H9 (cell line): ENCODE measurements around the gene KRTAP10-5. TPM values are rescaled to one million over a fixed set of nuclear protein-coding genes. Genes with fewer than 3 reads are reported as not detected.

Experiments used
- DNase-seq: peaks from one replicate; pipeline ENCODE4 v3.0.0-alpha.2; 2017
- H2AFZ ChIP-seq: one replicate; pipeline ENCODE4 v1.6.1; 2013; ENCODE audit warnings: mild to moderate bottlenecking, low read length, control low read depth, moderate library complexity
- H2AK5ac ChIP-seq: 2 replicates; pipeline ENCODE4 v1.6.1; 2013; ENCODE audit warnings: low read length, control low read depth, mixed read lengths; ENCODE audit not compliant: insufficient read length
- H2BK120ac ChIP-seq: one replicate; pipeline ENCODE4 v1.6.1; 2013; ENCODE audit warnings: low read depth, mild to moderate bottlenecking, low read length, control low read depth, inconsistent platforms; ENCODE audit not compliant: poor library complexity, severe bottlenecking
- H2BK12ac ChIP-seq: 2 replicates; pipeline ENCODE4 v1.6.1; 2013; ENCODE audit warnings: low read length, control low read depth, mixed read lengths, low read depth; ENCODE audit not compliant: insufficient read length
- H2BK15ac ChIP-seq: 2 replicates; pipeline ENCODE4 v1.6.1; 2013; ENCODE audit warnings: low read depth, low read length, control low read depth
- H2BK20ac ChIP-seq: one replicate; pipeline ENCODE4 v1.6.1; 2013; ENCODE audit warnings: low read depth, mild to moderate bottlenecking, low read length, control low read depth, inconsistent platforms; ENCODE audit not compliant: poor library complexity, severe bottlenecking
- H2BK5ac ChIP-seq: 2 replicates; pipeline ENCODE4 v1.6.1; 2013; ENCODE audit warnings: low read length, control low read depth, mixed read lengths; ENCODE audit not compliant: insufficient read length
- H3K14ac ChIP-seq: 2 replicates; pipeline ENCODE4 v1.6.1; 2013; ENCODE audit warnings: low read length, control low read depth; ENCODE audit not compliant: insufficient read depth
- H3K18ac ChIP-seq: 2 replicates; pipeline ENCODE4 v1.6.1; 2013; ENCODE audit warnings: low read depth, mild to moderate bottlenecking, mixed read lengths, low read length, control low read depth; ENCODE audit not compliant: insufficient read length
- H3K23ac ChIP-seq: 2 replicates; pipeline ENCODE4 v1.6.1; 2013; ENCODE audit warnings: low read length, control low read depth, mixed read lengths, low read depth; ENCODE audit not compliant: insufficient read length
- H3K23me2 ChIP-seq: 2 replicates; pipeline ENCODE4 v1.6.1; 2013; ENCODE audit warnings: low read depth, mild to moderate bottlenecking, mixed read lengths, low read length, control low read depth; ENCODE audit not compliant: insufficient read length, poor library complexity, severe bottlenecking
- H3K27ac ChIP-seq: 2 replicates; pipeline ENCODE4 v1.5.1; 2013; ENCODE audit warnings: low read length, control low read depth, mixed read lengths, low read depth; ENCODE audit not compliant: insufficient read length
- H3K27me3 ChIP-seq: 2 replicates; pipeline ENCODE4 v1.6.1; 2013; ENCODE audit warnings: low read length, control low read depth, inconsistent platforms; ENCODE audit not compliant: insufficient read depth
- H3K4ac ChIP-seq: 2 replicates; pipeline ENCODE4 v1.6.1; 2013; ENCODE audit warnings: low read depth, mild to moderate bottlenecking, control low read depth, inconsistent platforms, low read length, moderate library complexity
- H3K4me1 ChIP-seq: 2 replicates; pipeline ENCODE4 v1.6.1; 2013; ENCODE audit warnings: low read length, control low read depth, inconsistent platforms; ENCODE audit not compliant: insufficient read depth
- H3K4me2 ChIP-seq: 2 replicates; pipeline ENCODE4 v1.6.1; 2013; ENCODE audit warnings: low read length, control low read depth, mixed read lengths; ENCODE audit not compliant: insufficient read length, insufficient read depth
- H3K56ac ChIP-seq: 2 replicates; pipeline ENCODE4 v1.6.1; 2013; ENCODE audit warnings: low read depth, mild to moderate bottlenecking, mixed read lengths, low read length, control low read depth; ENCODE audit not compliant: insufficient read length
- H3K79me1 ChIP-seq: 2 replicates; pipeline ENCODE4 v1.6.1; 2013; ENCODE audit warnings: low read depth, mild to moderate bottlenecking, moderate library complexity, low read length, control low read depth, inconsistent platforms; ENCODE audit not compliant: insufficient read depth, poor library complexity, severe bottlenecking
- H3K79me2 ChIP-seq: 2 replicates; pipeline ENCODE4 v1.6.1; 2013; ENCODE audit warnings: low read length, control low read depth, inconsistent platforms; ENCODE audit not compliant: insufficient read depth
- H3K9ac ChIP-seq: 2 replicates; pipeline ENCODE4 v1.6.1; 2013; ENCODE audit warnings: low read length, control low read depth, mixed read lengths; ENCODE audit not compliant: insufficient read length; ENCODE audit errors: extremely low read depth
- H3K9me3 ChIP-seq: one replicate; pipeline ENCODE4 v1.6.1; 2013; ENCODE audit warnings: low read depth, low read length, inconsistent platforms; ENCODE audit not compliant: control insufficient read depth
- H3T11ph ChIP-seq: one replicate; pipeline ENCODE4 v1.6.1; 2013; ENCODE audit warnings: mild to moderate bottlenecking, low read length, control low read depth, inconsistent platforms
- H4K20me1 ChIP-seq: one replicate; pipeline ENCODE4 v1.6.1; 2013; ENCODE audit not compliant: control insufficient read depth, insufficient read length, insufficient read depth
- H4K5ac ChIP-seq: 2 replicates; pipeline ENCODE4 v1.6.1; 2013; ENCODE audit warnings: low read depth, mild to moderate bottlenecking, mixed read lengths, low read length, control low read depth; ENCODE audit not compliant: insufficient read length
- H4K8ac ChIP-seq: replicated peaks from 2 replicates; pipeline ENCODE4 v1.6.1; 2013; ENCODE audit warnings: low read length, control low read depth, mixed read lengths, low read depth; ENCODE audit not compliant: insufficient read length
- H4K91ac ChIP-seq: 2 replicates; pipeline ENCODE4 v1.6.1; 2013; ENCODE audit warnings: low read depth, mild to moderate bottlenecking, moderate library complexity, mixed read lengths, low read length, control low read depth; ENCODE audit not compliant: insufficient read length
- H3K27ac Mint-ChIP-seq, 3 experiments: 2 replicates in 2 of 3; 3 replicates in 1 of 3; pipeline ENCODE4 v1.8.0; 2020 to 2021; ENCODE audit warnings: mixed read lengths in 3 of 3, mild to moderate bottlenecking in 1 of 3, moderate library complexity in 1 of 3
- H3K27me3 Mint-ChIP-seq: 2 replicates; pipeline ENCODE4 v1.8.0; 2021; ENCODE audit warnings: low read depth, mild to moderate bottlenecking, moderate library complexity, mixed read lengths
- H3K36me3 Mint-ChIP-seq, 3 experiments: 2 replicates in 2 of 3; 3 replicates in 1 of 3; pipeline ENCODE4 v1.8.0; 2020 to 2021; ENCODE audit warnings: low read depth in 3 of 3, mixed read lengths in 3 of 3; ENCODE audit not compliant: insufficient read depth in 1 of 3
- H3K4me1 Mint-ChIP-seq, 2 experiments: 2 replicates each; pipeline ENCODE4 v1.8.0; 2020; ENCODE audit warnings: mixed read lengths in 2 of 2
- H3K4me3 Mint-ChIP-seq, 2 experiments: 2 replicates in 1 of 2; 3 replicates in 1 of 2; pipeline ENCODE4 v1.8.0; 2020 to 2021; ENCODE audit warnings: mild to moderate bottlenecking in 2 of 2, mixed read lengths in 2 of 2, moderate library complexity in 1 of 2
- H3K9me3 Mint-ChIP-seq, 2 experiments: 2 replicates in 1 of 2; 3 replicates in 1 of 2; pipeline ENCODE4 v1.8.0; 2020; ENCODE audit warnings: mild to moderate bottlenecking in 2 of 2, mixed read lengths in 2 of 2, moderate library complexity in 1 of 2
- WGBS: extraction: QIAGEN DNeasy Blood & Tissue Kit; methylation state at CpG from one replicate; pipeline ENCODE4 v1.1.7; 2013; ENCODE audit warnings: missing lambda C conversion rate, low lambda C conversion rate, mixed read lengths; ENCODE audit not compliant: insufficient read length; ENCODE audit errors: extremely low coverage; 5-methylcytosine and 5-hydroxymethylcytosine counted together
- total RNA-seq: library from RNA; stranded (reverse); gene quantifications from 2 replicates; pipeline ENCODE4 v1.2.1, GENCODE V29; 2021
- TF ChIP-seq, protein P1 (sequence below): fragments of 200-600 bp; sonication (generic); conservative IDR thresholded peaks from 3 replicates; pipeline ENCODE4 v1.8.0; 2021; ENCODE audit warnings: antibody characterized with exemption, mild to moderate bottlenecking

Gene KRTAP10-5
- total RNA-seq, 1 experiment from 2014 or later, result not detected

DNA sequence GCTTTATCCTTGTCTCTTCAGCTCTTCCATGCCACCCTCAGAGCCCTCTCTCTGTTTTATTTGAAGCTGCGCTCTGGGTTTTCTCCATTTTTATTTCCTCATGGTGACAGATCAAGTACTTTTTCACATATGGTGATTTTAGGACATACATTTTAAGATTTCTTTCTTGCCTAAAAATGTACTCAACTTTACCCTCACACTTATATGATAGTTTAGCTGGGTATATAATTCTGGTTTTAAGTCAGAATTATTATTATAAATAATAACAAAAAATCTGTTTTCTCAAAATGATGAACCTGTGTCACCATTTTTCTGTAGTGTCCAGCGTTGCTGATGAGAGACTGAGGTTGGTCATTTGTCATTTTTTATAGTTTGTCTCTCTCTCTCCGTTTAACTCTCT, 754 bp upstream of the KRTAP10-5 start:
- no peaks in the 10 kb centered on the region for H3K4me1 ChIP-seq
- no peak overlapping the region for H4K91ac ChIP-seq
- peaks cover 11% of the 10 kb centered on the region for H3K27me3 Mint-ChIP-seq
- no peak overlapping the region for H3K27ac ChIP-seq
- TF ChIP-seq, protein P1, sequence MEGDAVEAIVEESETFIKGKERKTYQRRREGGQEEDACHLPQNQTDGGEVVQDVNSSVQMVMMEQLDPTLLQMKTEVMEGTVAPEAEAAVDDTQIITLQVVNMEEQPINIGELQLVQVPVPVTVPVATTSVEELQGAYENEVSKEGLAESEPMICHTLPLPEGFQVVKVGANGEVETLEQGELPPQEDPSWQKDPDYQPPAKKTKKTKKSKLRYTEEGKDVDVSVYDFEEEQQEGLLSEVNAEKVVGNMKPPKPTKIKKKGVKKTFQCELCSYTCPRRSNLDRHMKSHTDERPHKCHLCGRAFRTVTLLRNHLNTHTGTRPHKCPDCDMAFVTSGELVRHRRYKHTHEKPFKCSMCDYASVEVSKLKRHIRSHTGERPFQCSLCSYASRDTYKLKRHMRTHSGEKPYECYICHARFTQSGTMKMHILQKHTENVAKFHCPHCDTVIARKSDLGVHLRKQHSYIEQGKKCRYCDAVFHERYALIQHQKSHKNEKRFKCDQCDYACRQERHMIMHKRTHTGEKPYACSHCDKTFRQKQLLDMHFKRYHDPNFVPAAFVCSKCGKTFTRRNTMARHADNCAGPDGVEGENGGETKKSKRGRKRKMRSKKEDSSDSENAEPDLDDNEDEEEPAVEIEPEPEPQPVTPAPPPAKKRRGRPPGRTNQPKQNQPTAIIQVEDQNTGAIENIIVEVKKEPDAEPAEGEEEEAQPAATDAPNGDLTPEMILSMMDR, result no peak
- no peaks in the 10 kb centered on the region for H3K27me3 ChIP-seq
- H3K79me1 ChIP-seq, result no peaks in the 10 kb centered on the region
- H3K4me2 ChIP-seq, result no peak overlapping the region
- H3K23ac ChIP-seq, result no peak overlapping the region
- no peaks in the 10 kb centered on the region for H3K9me3 ChIP-seq
- DNase-seq, result no peak
- H3K23me2 ChIP-seq, result no peaks in the 10 kb centered on the region
- H3K4ac ChIP-seq, result no peak overlapping the region
- no peak overlapping the region for H2BK15ac ChIP-seq
- H3K18ac ChIP-seq, result no peak overlapping the region
- peaks cover 19 to 22% of the 10 kb centered on the region in 2 experiments for H3K4me1 Mint-ChIP-seq
- H2BK120ac ChIP-seq, result no peak overlapping the region
- no peak overlapping the region for H3T11ph ChIP-seq
- peaks cover 18 to 25% of the 10 kb centered on the region in 2 experiments for H3K9me3 Mint-ChIP-seq
- H3K56ac ChIP-seq, result no peak overlapping the region
- no peak overlapping the region; a peak in 1 of 7 replicates for H3K27ac Mint-ChIP-seq
- H3K36me3 Mint-ChIP-seq, result peaks cover 0 to 28% (median 12%) of the 10 kb centered on the region in 3 experiments; a peak in 5 of 7 replicates
- no peak overlapping the region for H3K14ac ChIP-seq
- H4K20me1 ChIP-seq, result no peaks in the 10 kb centered on the region
- H3K79me2 ChIP-seq, result no peaks in the 10 kb centered on the region
- H3K4me3 Mint-ChIP-seq, result no peak overlapping the region
- H2AFZ ChIP-seq, result no peak overlapping the region
- no peak overlapping the region for H2BK20ac ChIP-seq
- no CpG with 5 or more reads among the region's 3 CpGs for WGBS
- no peak overlapping the region for H4K8ac ChIP-seq
- H4K5ac ChIP-seq, result no peak overlapping the region
- no peak overlapping the region for H2BK5ac ChIP-seq
- H3K9ac ChIP-seq, result no peak overlapping the region
- H2BK12ac ChIP-seq, result no peak overlapping the region
- no peak overlapping the region for H2AK5ac ChIP-seq
